NOMO-1 (cell line): ENCODE data around the gene MEOX1.
"Not testable (repeated sequence)": the region's sequence is repeated elsewhere in the genome, so short reads cannot be mapped to it uniquely, and the experiment has no call there.

ENCODE experiments used
- DNase-seq, 2 experiments: peaks; one replicate each; lab custom pipeline; 2025; ENCODE audit not compliant: unreplicated experiment in 2 of 2; lab: John Stamatoyannopoulos, UW

Gene MEOX1

DNA sequence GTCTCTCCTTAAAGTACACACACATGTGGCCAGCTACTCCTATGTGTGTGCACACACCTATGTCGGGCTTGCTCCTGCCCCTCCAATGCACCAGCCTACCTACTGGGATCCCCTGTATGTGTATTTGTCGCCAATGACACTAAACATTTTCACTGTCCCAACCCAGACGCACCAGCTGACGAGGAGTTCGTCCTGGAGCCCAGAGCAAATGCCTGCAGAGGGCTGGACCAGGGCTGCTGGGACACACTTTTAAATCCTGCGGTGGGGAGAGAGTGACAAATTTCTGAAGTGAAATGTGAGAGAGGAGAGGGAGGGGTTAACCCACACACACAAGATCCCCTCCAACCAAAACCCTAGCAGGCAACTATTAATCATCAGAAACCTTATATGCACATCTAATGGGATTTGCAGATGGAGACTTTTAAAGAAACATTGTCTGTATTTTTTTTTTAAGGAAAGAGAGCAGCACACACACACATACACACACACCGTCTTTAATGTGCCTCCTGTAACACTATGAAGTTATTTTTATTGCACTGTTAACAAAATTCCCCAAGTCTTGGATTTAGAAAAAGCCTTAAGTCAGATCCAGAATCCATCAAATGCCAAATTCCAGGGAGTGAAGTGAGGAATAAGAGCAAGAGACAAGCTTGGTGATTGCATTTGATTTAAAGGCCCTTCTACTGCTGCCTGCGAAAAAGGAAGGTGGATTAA, at the start of gene MEOX1:
Gene MEOX1, minus strand, starts transcription at position 224 of the 714 bp plus-strand sequence. CDS start 388 bp downstream, outside the sequence.
- no peak for DNase-seq

DNA sequence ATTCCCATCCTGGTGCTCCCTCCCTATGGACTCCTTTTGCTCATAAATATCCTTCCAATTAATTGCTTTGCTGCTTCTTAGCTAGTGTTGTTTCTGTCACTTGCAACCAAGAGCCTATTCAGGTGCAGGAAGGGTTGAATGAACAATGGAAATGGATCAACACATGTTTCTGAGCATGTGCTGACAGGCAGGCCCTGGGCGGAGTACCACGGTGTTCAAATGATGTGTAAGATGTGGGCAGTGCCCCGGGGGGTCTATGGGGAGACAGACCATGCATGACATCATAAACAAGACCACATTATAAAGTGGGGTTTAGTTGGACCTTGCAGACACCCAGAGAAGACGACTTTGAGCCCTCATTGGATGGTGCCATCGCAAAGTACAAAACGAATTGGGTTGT, 48.4 kb upstream of the MEOX1 start:
- DNase-seq: no peak

DNA sequence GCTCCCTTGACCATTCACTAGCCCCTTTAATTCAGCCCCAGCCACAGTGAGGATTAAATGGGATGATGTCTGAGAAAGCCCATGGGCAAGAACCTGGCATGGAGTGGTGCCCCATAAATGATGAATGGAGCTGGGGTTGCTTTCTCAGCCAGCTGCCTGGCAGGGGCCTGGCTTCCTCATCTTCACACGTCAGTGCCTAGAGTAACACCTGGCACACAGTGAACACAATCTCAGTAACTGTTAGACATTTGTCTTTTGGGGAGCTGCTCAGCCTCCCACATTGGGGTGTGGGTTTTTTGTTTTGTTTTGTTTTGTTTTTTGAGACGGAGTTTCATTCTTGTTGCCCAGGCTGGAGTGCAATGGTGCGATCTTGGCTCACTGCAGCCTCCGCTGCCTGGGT, 47.5 kb upstream of the MEOX1 start:
- DNase-seq: no peak

DNA sequence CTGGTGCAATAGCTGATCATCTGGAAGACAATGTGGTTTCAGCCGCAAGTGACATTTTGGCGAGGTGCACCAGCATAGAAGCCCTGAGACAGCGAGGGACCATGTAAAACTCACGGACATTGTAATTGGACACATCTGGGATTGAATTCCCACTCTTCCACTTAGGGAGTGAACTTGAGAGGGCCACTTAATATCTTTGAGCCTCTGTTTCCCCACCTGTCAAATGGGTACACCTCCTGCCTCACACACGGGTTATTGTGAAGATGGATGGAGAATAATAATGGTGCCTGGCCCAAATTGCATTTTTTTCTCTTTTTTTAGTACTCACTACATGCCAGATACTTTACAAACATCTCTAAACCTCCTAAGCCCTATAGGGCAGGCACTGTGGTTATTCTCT, 45.5 kb upstream of the MEOX1 start:
- no peak for DNase-seq

DNA sequence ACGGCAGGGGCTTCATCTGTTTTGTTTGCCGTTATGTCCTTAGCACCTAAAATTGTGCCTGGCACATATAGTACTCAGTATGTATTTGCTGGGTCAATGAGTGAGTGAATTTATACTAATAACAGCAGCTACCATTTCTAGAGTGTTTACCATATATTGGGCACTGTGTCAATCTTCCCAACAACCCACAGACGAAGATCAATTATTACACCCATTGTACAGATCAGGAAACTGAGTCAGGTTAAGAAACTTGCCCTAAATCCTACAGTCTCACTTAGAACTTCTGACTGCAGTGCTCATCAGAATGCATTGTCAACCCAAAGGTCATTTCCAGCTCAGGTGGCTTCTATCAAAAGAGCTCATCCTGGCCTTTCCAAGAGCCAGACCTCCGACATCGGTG, 44.5 kb upstream of the MEOX1 start:
- DNase-seq: no peak

DNA sequence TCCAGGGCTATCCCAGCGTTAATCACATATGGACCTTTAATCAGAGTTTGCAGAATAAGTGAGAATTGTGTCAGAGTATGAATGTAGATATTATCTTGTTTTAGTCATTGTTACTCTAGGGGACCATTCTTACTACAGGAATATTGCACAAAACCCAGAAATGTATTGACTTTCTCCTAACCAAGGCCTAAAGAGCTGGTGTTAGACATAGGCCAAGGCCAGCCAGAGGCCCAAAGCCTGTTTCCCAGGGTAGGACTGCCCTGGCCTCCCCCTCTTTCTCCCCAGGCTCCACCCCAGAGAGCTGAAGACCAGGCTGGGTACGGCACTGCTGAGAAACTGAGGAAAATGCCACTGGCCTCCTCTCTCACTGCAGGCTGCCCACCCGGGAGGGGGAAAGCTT, 41.9 kb upstream of the MEOX1 start:
- no peak for DNase-seq

DNA sequence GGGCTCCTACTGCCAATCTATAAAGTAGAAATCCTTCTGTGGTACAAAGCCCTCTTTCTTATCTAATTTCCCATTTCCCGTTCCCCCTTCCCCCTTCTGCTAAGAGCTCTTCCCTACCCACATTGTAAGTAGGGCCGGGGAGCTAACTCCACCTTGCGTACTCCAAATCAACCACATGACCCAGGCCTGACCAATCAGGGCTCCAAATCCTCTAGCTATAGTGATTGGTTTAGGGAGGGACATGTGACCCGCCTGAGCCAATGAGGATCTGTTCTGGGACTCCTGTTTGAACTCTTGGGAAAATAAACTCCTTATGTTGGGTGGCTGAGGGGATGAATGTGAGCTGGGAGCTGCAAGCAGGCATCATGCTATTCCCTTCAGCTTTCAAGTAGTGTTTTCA, 40.9 kb upstream of the MEOX1 start:
- DNase-seq: no peak

DNA sequence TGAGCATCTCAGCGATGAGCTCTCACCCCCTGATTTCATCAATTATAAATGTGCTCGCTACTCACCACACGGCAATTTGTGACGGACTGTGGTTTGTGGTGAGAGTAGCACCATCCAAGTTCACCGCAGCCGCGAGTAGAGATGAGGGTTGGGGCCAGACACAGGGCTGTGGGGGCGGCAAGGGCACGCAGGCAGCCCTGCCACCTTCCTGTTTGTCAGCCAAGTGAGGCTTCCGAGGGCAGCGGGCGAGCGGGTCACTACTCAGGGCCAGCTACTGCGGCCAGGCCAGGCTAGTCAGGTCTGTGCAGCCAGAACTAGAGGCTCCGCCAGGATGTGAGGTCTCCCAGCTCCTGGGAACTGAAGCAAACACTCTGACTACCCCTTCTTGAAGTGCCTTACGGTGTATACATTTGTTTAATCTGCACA, 39.6 kb upstream of the MEOX1 start:
- DNase-seq: peak; percentile 85 to 89

DNA sequence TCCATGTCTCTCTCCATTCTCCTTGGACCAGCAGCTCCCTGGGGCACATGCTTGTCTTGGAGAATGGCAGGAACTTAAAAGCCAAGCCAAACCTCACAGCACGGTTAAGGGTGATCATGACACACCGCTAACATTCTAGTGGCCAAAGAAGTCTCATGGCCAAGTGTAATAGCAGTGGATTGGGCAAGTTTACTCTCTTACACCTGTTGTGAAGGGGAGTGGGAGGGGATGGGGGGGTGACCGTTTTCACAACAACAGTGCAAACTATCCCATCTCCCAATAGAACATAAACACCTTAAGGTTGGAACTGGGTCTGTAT, 37.7 kb upstream of the MEOX1 start:
- DNase-seq: no peak

DNA sequence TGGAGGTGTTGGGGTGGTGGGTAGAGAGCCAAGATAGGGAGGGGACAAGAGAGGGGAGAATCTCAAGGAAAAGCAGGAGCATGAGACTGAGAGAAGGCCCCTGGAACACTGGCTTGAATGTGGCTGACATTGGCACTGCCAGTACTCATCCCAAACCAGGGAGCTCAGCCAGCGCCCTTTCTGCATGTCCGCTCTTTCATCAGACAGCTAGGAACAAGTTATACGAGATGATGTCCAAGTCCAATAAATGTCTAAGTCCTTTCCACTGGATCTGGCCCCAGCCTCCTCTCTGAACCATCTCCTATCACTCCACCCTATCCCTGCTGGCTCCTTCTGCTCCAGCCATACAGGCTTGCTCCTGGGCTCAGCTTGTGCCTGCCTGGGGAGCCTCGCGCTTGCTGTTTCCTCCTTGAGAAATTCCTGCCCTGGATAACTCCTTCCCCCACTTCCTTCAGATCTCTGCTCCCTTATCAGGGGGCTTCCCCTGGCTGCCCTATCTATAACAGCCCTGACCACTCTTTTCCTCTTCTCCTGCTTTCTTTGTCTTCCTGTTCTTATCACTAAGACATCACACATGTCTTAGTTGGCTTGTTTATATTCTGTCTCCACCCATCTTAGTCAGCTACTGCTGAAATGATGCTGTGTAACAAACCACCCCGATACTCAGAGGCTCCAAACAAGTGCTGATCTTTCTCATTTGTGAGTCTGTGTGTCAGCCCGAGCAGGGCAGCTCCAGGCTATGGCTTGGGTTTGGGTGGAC, 37.1 kb upstream of the MEOX1 start:
- DNase-seq: no peak

DNA sequence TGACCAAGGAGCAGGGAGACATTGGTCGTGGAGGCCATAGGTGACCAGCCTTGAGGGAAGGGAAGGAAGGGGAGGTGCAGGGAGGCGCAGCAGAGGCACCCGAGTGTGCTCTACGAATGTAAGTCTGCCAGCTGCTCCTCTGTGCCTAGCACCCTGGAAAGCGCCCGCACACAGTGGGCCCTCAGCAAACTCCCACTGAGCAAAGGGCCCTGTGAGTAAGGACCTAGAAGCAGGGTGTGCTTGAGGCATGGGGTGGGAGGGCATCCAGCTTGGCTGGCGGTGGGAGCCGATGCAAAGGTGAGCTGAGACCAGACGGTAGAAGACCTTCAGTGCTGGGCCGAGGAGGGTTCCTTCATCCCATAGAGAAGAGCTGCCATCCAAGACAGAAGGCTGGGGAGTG, 36.2 kb upstream of the MEOX1 start:
- DNase-seq: no peak

DNA sequence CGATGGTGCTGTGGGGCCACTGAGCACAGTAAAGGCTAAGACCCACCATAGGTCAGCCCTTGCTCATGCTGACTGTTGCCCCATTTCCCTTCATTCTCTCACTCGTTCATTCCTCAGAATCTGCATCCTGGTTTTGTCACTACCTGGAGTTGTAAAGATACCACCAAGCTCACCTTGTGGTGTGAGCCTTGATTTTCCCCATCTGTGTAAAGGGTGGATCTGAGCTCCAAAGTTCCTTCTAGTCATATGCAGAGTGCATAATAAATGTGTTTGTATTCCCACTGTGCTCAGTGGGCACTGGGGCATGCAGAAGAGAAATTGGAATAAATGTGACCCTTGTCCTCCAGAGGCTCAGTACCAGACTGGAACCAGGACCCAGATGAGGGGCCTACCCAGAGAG, 35.2 kb upstream of the MEOX1 start:
- no peak for DNase-seq

DNA sequence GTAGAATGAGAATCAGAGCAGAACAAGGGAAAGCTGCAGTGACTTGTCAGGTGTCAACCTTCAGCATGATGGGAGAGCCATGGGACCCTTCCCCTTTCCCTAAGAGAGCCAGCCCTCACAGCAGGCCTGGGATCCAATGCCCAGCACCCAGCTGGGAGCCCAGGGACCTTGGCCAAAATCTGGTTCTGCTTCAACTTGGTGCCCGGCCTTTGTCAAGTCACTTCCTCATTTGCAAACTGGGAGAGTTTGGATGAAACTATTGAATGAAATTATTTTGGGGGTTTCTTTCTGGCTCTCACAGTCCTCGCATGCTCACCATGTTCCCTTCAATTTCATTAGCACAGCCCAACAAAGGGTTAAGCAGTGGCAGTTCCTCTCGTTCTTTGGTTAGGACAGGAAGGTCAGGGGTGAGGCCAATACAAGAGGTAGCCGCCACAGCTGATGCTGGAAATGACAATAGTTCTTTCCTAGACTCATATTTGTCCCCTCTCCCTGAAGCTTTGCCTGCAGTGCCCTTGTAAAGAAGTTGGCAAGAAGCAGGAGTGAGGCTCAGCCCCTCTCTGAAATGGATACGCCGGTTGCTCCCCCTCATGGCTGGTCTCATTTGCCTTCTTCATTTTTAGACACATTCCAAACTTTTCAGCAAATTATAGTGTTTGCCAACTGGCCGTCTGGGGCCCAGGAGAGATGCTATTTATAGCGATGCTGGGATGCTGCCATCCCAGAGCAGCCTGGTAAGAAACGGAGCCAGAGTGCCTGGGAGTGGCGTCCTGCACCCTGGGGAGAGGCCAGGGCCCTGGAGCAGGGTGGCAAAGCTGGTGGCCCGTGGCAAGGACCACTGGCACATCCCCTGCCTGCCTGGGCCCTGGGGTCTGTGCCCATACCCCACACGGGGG, 34.5 kb upstream of the MEOX1 start:
- peak; percentile 13 to 43 for DNase-seq

DNA sequence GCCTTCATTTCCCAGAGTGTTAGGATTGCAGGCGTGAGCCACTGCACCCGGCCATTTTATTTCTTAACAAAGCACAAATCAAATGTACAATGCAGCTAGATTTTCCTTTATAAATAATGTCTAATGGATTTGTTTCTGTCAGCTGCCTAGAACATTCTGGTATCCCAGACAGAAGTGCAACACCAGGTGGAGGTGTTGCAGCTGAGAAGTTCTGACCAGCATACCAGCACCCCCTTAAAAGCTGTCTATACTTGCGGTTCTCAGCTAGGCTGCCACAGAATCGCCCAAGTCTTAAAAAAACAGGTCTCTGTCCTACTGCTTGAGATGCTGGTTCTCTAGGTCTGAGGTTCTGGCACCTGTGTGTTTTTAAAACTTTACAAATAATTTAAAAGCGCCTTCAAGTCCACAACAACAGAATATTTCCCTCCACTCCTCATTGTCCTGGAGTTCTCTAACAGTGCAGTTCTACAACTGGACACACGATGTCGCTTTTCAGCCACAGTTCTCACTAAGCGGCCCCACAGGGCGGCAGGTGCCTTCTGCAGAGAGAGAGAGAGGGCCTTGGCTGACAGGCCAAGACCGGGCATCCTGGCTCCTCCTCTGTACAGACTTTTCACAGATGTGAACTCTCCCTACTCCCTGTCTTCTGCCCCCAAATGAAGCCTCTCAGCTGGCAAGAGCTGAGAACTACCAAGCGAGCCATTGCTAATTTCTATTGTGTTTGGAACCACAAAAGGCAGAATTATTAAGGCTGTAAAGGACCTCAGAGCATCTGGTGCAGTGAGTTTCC, 32.6 kb upstream of the MEOX1 start:
- peak; percentile 72 to 77 for DNase-seq

DNA sequence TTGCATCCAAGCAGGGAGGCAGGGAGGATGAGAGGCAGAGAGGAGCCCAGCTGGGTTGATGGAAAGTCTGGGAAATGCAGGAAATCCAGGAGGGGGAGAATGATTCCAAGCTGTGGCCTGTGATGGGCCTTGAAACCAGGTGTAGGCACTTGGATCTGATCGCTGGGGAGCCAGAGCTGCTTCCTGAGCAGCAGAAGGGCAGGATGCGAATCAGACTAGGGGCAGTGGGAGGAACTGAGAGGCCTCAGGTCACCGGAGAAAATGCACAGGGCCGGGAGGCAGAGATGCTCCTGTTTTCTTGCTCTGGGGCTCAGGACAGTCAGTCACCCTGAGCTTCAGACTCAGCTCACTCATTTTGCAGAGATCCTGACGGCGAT, 29.6 kb upstream of the MEOX1 start:
- DNase-seq: no peak

DNA sequence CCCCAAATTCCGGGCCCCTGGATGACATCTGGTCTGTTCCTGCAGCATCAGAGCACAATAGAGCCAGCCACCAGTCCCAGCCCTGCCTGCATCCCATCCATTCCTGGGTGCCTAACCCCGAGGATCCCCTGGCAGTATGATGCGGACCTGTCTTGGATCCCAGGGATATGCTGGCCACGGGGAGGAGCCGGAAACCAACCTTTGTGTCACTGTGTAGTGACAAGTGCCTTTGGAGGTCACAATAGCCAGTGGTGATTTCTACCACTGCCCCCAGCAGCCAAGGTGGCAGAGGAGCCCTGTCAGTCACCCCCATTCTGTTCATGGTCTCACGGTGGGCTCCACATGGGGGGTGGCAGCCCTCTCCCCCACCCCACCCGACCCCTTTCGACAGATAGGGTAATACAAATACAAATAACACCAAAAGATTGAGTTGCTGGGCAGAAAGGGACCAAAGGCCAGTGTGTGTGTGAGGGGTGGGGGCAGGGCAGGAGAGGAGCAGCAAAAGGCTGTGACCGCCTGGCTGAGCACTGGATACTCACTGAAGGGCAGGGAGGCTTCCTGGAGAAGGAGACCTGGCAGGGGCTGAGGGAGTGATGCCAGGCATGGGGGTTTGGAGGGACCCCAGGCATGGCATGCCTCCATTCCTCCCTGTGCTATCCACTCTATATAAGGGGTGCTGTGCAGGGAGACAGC, 29.0 kb upstream of the MEOX1 start:
- DNase-seq: no peak

DNA sequence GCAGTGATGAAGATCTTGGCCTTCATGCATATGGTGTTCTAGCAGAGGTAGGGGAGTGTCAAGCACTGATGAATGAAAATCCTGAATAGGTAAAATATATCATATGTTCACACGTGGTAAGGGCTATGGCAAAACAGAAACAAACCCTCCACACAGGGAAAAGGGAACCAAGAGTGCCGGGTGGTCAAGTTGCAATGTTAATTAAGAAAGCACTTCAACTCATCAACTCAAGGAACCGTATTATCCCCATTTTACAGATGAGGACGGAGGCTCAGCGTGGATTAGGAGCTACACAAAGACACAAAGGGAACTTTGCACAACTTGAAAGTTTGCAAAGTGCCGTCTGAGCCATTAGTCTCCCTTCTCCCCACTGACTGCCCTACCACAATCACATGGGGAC, 28.1 kb upstream of the MEOX1 start:
- DNase-seq: no peak

DNA sequence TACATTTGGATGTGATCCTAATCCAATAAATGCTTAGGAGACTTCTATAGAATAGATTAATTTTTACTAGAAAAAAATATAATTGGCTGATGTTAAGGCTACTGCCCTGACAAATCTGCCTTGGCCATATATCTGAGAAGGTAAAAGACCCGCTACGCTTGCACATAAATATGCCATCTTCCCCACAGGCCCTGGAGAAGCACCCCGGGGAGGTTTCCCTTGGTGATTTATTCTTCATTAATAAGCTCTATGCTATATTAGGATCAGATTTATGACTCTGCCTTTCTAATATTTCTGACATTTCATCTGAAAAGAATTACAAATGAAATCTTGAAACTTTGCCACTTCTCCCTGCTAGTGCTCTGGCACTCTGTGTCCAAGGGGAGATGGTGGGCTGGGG, 27.4 kb upstream of the MEOX1 start:
- DNase-seq: no peak

DNA sequence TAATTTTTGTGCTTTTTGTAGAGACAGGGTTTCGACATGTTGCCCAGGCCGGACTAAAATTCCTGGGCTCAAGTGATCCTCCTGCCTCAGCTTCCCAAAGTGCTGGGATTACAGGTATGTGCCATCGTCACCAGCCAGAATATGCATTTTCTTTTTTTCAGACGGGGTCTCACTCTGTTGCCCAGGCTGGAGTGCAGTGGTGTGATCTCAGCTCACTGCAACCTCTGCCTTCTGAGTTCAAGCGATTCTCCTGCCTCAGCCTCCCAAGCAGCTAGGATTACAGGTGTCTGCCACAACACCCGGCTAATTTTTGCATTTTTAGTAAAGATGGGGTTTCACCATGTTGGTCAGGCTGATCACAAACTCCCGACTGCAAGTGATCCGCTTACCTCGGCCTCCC, 25.2 kb upstream of the MEOX1 start:
- DNase-seq: not testable (repeated sequence)

DNA sequence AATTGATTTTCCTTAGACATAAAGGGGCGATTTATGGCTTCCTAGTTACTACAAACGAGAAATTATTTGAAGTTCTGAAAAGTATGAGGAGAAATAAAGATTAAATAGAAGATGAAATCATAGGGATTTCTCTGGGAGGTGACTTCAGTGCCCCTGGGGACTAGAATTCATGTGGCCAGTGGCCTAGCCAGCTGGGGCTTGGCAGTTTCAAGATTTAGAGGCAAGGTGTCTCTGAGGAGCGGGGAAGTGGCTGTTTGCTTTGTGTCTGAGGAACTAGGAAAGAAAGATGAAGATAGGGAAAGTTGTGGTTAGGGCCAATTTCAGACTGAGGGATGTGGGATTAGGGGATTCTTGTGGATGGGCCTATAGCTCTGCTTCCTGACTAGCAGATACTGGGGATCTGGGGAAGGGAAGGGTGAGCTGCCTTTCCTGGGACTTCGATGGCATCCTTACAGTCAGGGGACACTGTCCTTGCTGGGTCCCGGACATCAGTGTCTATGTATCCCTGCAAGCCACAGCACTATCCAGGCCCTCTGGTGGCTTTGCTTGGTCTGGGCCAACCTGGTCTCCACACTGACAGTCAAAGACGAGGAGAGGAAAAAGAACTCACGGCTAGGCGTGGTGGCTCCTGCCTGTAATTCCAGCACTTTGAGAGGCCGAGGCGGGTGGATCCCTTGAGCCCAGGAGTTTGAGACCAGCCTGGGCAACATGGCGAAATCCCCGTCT, 22.4 kb upstream of the MEOX1 start:
- DNase-seq: no peak
